ENCODE data around the gene GARS1. TPM values are rescaled to one million over a fixed set of nuclear protein-coding genes. Genes with fewer than 3 reads are reported as not detected.
A peak's percentile ranks its signal among the peaks of the same experiment; 100 is the strongest.
"Not testable (repeated sequence)": the region's sequence is repeated elsewhere in the genome, so short reads cannot be mapped to it uniquely, and the experiment has no call there.

The GARS1 gene
- total and polyA plus RNA-seq, 9 donors, result 35.0 to 253 (median 55.3) TPM

GRCh38 chr7:30584965-30585364, 9.7 kb upstream of the GARS1 start:
- Histone ChIP-seq H3K9me3 (no peaks in the 10 kb centered on the region), H3K27me3 (no peaks in the 10 kb centered on the region), H3K4me1 (ENCODE audit: insufficient read depth) (no peaks in the 10 kb centered on the region), H3K4me3 (no peak overlapping the region), H3K27ac (no peak overlapping the region), H3K36me3 (no peaks in the 10 kb centered on the region)
- WGBS, 3 donors, result 81 to 84% (median 83%) methylated on average over 5 of the region's 5 CpGs
- TF ChIP-seq POLR2A (IDR thresholded peaks at IDR 0.05) (no peak), CTCF (IDR thresholded peaks at IDR 0.05) (no peak), EP300 (IDR thresholded peaks at IDR 0.05) (no peak)
- intact Hi-C loops (cut with DNase I), result no loop called here
- no peak for DNase-seq

- WGBS, 3 donors, result 88 to 94% (median 91%) methylated on average over 3 of the region's 3 CpGs
These were observed 9.0 kb upstream of the GARS1 start for GRCh38 chr7:30585675-30586074.

GRCh38 chr7:30587547-30587946, 7.1 kb upstream of the GARS1 start:
- H3K4me3 ChIP-seq; H3K27me3 ChIP-seq; H3K9me3 ChIP-seq; H3K4me1 ChIP-seq (ENCODE audit: insufficient read depth); H3K36me3 ChIP-seq; DNase-seq; intact Hi-C loops (cut with DNase I); H3K27ac ChIP-seq: not testable (repeated sequence)
- 90 to 96% (median 91%) methylated on average over 4 of the region's 4 CpGs for WGBS, 3 donors

More at GRCh38 chr7:30585675-30586074, 9.0 kb upstream of the GARS1 start:
- no peak for TF ChIP-seq POLR2A (IDR thresholded peaks at IDR 0.05)
- no peak for TF ChIP-seq EP300 (IDR thresholded peaks at IDR 0.05)
- no peak for TF ChIP-seq CTCF (IDR thresholded peaks at IDR 0.05)
- intact Hi-C loops (cut with DNase I), result no loop called here
- no peaks in the 10 kb centered on the region for H3K36me3 ChIP-seq
- no peaks in the 10 kb centered on the region for H3K4me1 ChIP-seq (ENCODE audit: insufficient read depth)
- no peaks in the 10 kb centered on the region for H3K27me3 ChIP-seq
- H3K4me3 ChIP-seq, result no peak overlapping the region
- no peaks in the 10 kb centered on the region for H3K9me3 ChIP-seq
- no peak for DNase-seq
- H3K27ac ChIP-seq, result no peak overlapping the region

GRCh38 chr7:30589111-30589510, 5.6 kb upstream of the GARS1 start:
- intact Hi-C loops (cut with DNase I), result no loop called here
- Histone ChIP-seq H3K36me3 (no peaks in the 10 kb centered on the region), H3K27me3 (no peaks in the 10 kb centered on the region), H3K9me3 (no peaks in the 10 kb centered on the region), H3K27ac (no peak overlapping the region), H3K4me1 (ENCODE audit: insufficient read depth) (peaks cover 1% of the 10 kb centered on the region), H3K4me3 (no peak overlapping the region)
- TF ChIP-seq POLR2A (IDR thresholded peaks at IDR 0.05) (no peak), EP300 (IDR thresholded peaks at IDR 0.05) (no peak), CTCF (IDR thresholded peaks at IDR 0.05) (no peak)
- WGBS, 3 donors, result 96 to 98% (median 96%) methylated on average over 3 of the region's 3 CpGs
- no peak for DNase-seq

- no peaks in the 10 kb centered on the region for H3K27me3 ChIP-seq
- intact Hi-C loops (cut with DNase I), result no loop called here
- peaks cover 3% of the 10 kb centered on the region for H3K4me1 ChIP-seq (ENCODE audit: insufficient read depth)
- H3K9me3 ChIP-seq, result no peaks in the 10 kb centered on the region
- H3K27ac ChIP-seq, result peak overlapping the region; percentile 76 to 83
- no peaks in the 10 kb centered on the region for H3K36me3 ChIP-seq
- peak in 4 of 5 donors; percentile 24 to 44 (median 34) for DNase-seq
- TF ChIP-seq CTCF (IDR thresholded peaks at IDR 0.05) (no peak), EP300 (IDR thresholded peaks at IDR 0.05) (no peak), POLR2A (IDR thresholded peaks at IDR 0.05) (no peak)
- 0 to 1% (median 0%) methylated on average over 12 of the region's 12 CpGs for WGBS, 3 donors
- H3K4me3 ChIP-seq, result peak overlapping the region; percentile 98
These were observed 584 bp upstream of the GARS1 start for GRCh38 chr7:30594048-30594539.

All from ovary (tissue), 9 donors.